ENCODE data around the gene EGLN2. TPM values are rescaled to one million over a fixed set of nuclear protein-coding genes. Genes with fewer than 3 reads are reported as not detected.
A peak's percentile ranks its signal among the peaks of the same experiment; 100 is the strongest.

The EGLN2 gene
- total RNA-seq, 2 experiments from 2014 or later = 158 to 159 TPM

DNA sequence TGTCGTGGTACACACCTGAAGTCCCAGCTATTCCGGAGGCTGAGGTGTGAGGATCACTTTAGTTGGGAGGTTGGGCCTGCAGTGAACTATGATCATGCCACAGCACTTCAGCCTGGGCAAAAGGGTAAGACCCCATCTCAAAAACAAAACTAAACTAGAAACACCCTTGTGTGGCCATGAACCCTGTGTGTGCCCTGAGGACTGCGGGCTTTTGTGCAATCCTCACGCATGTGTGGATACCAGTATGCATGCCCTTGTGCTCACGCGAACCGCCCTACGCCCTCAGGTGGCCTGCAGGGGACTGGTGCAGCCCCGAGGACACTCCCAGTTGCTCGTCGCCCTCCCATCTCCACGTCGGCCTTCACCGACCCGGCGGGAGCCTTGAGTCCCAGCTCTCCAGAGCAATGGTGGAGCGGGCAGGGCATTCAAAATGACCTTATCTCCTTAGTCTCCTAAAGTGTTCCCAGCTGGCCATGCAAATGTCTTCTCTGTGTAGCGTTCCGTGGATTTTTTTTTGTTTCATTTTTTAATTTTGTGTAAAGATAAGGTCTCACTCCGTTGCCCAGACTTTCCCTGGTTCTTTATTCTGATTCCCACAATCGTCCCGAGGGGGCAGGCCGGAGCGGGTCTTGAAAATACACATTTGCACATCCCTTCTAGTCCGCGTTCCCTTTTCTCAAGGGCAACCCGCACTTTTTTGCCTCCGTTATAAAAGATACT is 868 bp upstream of the EGLN2 start:
- Mint-ChIP-seq H3K4me1 (peaks cover 35% of the 10 kb centered on the region), H3K27ac (peak overlapping the region; percentile 97), H3K4me3 (peak overlapping the region; percentile 93), H3K9me3 (no peaks in the 10 kb centered on the region), H3K27me3 (no peaks in the 10 kb centered on the region), H3K36me3 (peaks cover 23% of the 10 kb centered on the region)
- ATAC-seq (ENCODE audit: low read depth) (peak; percentile 34), DNase-seq (peak; percentile 72)
- POLR2A ChIA-PET = interaction anchor here (0.7 to 6.0 kb wide), 10 partner anchors 9 to 185 kb away, joined by 3 to 79 read pairs (median 6); partner anchors contain the start of genes ACTMAP, RAB4B and SNRPA

DNA sequence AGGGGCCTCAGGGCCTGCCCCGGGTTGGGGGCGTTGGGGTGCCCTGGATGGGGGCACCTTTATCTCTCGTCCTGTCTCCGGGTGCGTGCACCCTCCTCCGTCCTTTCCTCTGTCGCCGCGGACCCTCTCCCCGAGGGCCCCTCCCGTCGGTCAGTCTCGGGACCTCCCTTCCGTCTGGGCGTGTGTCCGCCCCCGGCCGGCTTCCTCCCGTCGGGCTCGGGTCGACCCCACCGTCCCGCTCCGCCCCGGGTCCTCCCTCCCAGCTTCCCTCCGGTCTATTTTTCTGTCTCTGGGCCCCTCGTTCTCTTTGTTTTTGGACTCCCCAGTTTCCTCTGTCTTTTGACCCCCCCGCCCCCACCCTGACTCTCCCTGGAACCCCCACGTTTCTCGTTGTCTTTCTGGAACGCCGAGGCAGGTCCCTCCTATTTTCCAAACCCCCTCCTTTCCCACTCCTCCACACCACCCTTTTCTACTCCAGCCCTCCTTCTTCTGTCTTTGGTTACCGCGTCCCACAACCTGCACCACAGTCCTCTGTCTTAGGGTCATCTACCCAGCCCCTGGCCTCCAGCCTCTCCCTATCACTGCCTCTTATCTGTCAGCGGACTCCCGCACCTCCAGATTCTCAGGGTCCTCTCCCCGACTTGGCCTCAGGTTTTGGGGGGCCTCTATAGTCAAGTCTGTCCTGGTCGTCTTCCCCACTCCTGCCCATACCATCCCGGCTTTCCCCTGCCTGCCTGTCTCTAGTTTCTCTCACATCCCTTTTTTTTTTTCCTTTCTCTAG is 757 bp downstream of the EGLN2 start:
- H3K27ac Mint-ChIP-seq = peak overlapping the region; percentile 88
- no peaks in the 10 kb centered on the region for H3K9me3 Mint-ChIP-seq
- H3K4me1 Mint-ChIP-seq = peaks cover 52% of the 10 kb centered on the region
- POLR2A ChIA-PET = interaction anchor here (1.0 to 6.0 kb wide), 5 partner anchors 8 to 50 kb away, joined by 3 to 79 read pairs (median 6); partner anchors contain the start of genes ACTMAP, RAB4B and SNRPA
- H3K4me3 Mint-ChIP-seq = peak overlapping the region; percentile 98
- H3K36me3 Mint-ChIP-seq = peaks cover 29% of the 10 kb centered on the region
- DNase-seq (peak; percentile 58), ATAC-seq (ENCODE audit: low read depth) (no peak)
- H3K27me3 Mint-ChIP-seq = no peaks in the 10 kb centered on the region

DNA sequence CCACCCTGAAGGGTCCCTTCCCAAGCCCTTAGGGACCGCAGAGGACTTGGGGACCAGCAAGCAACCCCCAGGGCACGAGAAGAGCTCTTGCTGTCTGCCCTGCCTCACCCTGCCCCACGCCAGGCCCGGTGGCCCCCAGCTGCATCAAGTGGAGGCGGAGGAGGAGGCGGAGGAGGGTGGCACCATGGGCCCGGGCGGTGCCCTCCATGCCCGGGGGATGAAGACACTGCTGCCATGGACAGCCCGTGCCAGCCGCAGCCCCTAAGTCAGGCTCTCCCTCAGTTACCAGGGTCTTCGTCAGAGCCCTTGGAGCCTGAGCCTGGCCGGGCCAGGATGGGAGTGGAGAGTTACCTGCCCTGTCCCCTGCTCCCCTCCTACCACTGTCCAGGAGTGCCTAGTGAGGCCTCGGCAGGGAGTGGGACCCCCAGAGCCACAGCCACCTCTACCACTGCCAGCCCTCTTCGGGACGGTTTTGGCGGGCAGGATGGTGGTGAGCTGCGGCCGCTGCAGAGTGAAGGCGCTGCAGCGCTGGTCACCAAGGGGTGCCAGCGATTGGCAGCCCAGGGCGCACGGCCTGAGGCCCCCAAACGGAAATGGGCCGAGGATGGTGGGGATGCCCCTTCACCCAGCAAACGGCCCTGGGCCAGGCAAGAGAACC is 1.5 kb downstream of the EGLN2 start:
- no peaks in the 10 kb centered on the region for H3K9me3 Mint-ChIP-seq
- H3K27me3 Mint-ChIP-seq = no peaks in the 10 kb centered on the region
- ATAC-seq (ENCODE audit: low read depth) (no peak), DNase-seq (peak; percentile 49)
- peaks cover 59% of the 10 kb centered on the region for H3K4me1 Mint-ChIP-seq
- H3K27ac Mint-ChIP-seq = peak overlapping the region; percentile 88
- H3K36me3 Mint-ChIP-seq = peaks cover 32% of the 10 kb centered on the region
- H3K4me3 Mint-ChIP-seq = peak overlapping the region; percentile 98
- POLR2A ChIA-PET = interaction anchor here (1.0 to 6.0 kb wide), 3 partner anchors 7 to 50 kb away, joined by 3 to 79 read pairs (median 23); partner anchors contain the start of genes ACTMAP, RAB4B and SNRPA

DNA sequence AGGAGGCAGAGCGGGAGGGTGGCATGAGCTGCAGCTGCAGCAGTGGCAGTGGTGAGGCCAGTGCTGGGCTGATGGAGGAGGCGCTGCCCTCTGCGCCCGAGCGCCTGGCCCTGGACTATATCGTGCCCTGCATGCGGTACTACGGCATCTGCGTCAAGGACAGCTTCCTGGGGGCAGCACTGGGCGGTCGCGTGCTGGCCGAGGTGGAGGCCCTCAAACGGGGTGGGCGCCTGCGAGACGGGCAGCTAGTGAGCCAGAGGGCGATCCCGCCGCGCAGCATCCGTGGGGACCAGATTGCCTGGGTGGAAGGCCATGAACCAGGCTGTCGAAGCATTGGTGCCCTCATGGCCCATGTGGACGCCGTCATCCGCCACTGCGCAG is 2.0 kb downstream of the EGLN2 start:
- DNase-seq (no peak), ATAC-seq (ENCODE audit: low read depth) (no peak)
- H3K4me1 Mint-ChIP-seq = peaks cover 62% of the 10 kb centered on the region
- H3K36me3 Mint-ChIP-seq = peaks cover 32% of the 10 kb centered on the region
- POLR2A ChIA-PET = interaction anchor here (1.0 to 6.0 kb wide), 3 partner anchors 23 to 51 kb away, joined by 5 to 79 read pairs (median 23); partner anchors contain the start of genes ACTMAP, RAB4B and SNRPA
- H3K4me3 Mint-ChIP-seq = peak overlapping the region; percentile 98
- no peaks in the 10 kb centered on the region for H3K9me3 Mint-ChIP-seq
- peak overlapping the region; percentile 88 for H3K27ac Mint-ChIP-seq
- H3K27me3 Mint-ChIP-seq = no peaks in the 10 kb centered on the region

DNA sequence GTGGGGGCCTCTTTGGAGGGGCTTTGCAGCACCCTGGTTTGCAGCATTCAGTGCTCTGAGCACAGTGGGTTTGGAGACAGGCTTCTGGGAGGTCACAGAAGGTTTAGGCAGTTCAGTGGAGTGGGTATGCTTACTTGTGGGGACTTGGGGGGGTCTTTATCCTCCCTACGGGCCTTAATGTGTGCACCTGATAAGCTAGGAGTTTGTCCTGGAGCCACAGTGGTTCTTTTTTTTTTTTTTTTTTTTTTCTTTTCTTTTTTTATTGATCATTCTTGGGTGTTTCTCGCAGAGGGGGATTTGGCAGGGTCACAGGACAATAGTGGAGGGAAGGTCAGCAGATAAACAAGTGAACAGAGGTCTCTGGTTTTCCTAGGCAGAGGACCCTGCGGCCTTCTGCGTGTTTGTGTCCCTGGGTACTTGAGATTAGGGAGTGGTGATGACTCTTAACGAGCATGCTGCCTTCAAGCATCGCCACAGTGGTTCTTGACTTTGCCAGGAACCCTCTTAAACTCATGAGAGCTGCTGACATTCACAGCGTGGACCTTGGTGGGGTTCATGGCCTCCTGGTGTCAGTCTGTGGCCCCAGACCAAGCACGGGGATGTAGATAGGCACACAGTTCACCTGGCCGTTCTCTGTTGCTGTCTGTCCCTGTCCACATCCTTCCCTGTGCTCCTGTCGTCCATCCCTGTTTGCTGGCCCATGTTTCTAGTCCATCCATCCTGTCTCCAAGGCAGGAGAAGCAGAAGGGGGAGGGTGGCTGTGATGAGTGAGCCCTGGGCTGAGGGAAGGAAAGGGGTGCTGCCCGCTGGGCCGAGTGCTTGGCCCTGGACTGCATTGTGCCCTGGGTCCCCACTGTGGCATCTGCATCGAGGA is 2.7 kb downstream of the EGLN2 start:
- POLR2A ChIA-PET = interaction anchor here (0.5 to 6.1 kb wide), 5 partner anchors 15 to 52 kb away, joined by 3 to 79 read pairs (median 23); partner anchors contain the start of genes ACTMAP, RAB4B and SNRPA
- Mint-ChIP-seq H3K27ac (peak overlapping the region; percentile 93), H3K4me3 (peak overlapping the region; percentile 98), H3K36me3 (peaks cover 33% of the 10 kb centered on the region), H3K9me3 (no peaks in the 10 kb centered on the region), H3K4me1 (peaks cover 68% of the 10 kb centered on the region), H3K27me3 (no peaks in the 10 kb centered on the region)
- DNase-seq (no peak), ATAC-seq (ENCODE audit: low read depth) (no peak)

DNA sequence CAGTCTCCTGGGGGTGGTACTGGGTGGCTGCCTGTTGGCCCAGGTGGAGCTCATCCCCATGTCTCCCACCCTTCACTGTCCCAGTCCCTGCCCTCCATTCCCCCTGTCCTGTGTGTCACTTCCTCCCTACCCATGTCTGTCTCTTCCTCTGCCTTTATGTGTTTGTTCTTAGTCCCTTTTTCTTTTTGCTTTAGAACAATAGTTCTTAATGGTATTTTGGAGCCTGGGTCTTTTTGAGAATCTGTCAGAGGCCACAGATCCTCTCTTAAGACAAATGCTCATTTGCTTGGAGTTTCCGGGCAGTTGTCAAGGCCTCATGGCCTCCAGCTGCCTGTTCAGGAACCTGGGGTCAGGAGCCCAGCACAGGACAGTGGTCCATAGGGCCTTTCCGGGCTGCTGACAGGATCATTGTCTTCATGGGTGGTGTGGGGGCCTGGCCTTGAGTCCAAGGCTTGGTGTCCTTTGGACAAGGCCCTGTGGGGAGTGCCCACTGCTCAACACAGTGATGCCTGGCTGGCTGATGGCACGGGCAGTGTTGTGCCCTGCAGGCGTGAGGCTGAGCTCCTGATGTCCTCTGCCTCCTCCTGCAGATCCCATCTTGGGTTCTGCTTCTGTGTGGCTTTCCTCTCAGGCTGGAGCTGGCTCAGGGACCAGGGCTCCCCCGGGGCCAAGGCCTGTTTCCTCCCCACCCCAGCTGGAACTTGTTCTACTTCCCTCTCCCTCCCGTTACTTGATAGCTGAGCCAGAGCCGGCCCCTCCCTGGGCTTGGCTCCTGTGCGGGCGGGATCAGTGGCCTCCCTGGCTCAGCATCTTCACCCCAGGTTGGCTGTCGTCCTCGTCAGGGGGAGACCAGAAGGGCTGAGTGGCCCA is 3.5 kb downstream of the EGLN2 start:
- DNase-seq (peak; percentile 44), ATAC-seq (ENCODE audit: low read depth) (no peak)
- Mint-ChIP-seq H3K27ac (peak overlapping the region; percentile 93), H3K9me3 (no peaks in the 10 kb centered on the region), H3K27me3 (no peaks in the 10 kb centered on the region), H3K36me3 (peaks cover 33% of the 10 kb centered on the region), H3K4me1 (peaks cover 71% of the 10 kb centered on the region), H3K4me3 (peak overlapping the region; percentile 98)
- POLR2A ChIA-PET = interaction anchor here (0.5 to 6.1 kb wide), 4 partner anchors 14 to 85 kb away, joined by 3 to 57 read pairs (median 15); partner anchors contain the start of genes ACTMAP, COQ8B, ITPKC and RAB4B

DNA sequence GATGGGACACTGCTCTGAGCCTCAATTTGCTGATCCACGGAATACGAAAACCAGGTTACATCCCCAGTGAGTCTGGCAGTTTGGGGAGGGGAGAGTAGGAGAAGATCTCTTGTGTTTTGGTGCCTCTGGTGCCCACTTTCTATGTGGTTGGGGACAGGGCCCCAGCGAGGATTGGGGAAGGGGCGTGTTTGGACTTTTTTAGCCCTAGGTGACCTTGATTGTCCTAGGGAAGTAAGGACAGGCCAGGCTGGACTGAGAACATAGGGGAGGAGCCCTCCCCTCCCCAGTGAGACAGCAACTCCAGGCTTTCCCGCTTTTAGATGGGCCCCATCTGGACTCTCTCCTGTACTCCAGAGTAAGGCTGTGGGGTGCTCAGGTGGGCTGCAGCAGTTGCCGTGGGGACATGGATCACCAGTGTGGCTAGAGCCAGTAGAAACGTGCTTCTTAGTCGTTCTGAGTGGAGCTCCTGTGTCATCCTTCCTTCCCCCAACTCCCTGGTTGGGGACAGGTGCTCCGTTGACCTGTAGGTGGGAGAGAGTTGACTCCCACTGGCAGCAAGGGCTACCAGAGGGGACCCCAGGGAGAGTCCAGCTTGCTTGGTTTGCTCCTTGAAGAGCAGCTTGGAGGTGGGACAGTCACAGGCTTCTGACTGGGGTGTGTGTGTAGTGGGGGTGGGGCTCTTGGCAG is 4.3 kb downstream of the EGLN2 start:
- Mint-ChIP-seq H3K4me3 (peak overlapping the region; percentile 98), H3K9me3 (no peaks in the 10 kb centered on the region), H3K27me3 (no peaks in the 10 kb centered on the region), H3K36me3 (peaks cover 37% of the 10 kb centered on the region), H3K4me1 (peaks cover 68% of the 10 kb centered on the region), H3K27ac (peak overlapping the region; percentile 93)
- ATAC-seq (ENCODE audit: low read depth) (no peak), DNase-seq (no peak)
- POLR2A ChIA-PET = interaction anchor here (1.0 to 6.1 kb wide), 4 partner anchors 16 to 86 kb away, joined by 3 to 57 read pairs (median 15); partner anchors contain the start of genes ACTMAP, COQ8B, ITPKC and RAB4B

DNA sequence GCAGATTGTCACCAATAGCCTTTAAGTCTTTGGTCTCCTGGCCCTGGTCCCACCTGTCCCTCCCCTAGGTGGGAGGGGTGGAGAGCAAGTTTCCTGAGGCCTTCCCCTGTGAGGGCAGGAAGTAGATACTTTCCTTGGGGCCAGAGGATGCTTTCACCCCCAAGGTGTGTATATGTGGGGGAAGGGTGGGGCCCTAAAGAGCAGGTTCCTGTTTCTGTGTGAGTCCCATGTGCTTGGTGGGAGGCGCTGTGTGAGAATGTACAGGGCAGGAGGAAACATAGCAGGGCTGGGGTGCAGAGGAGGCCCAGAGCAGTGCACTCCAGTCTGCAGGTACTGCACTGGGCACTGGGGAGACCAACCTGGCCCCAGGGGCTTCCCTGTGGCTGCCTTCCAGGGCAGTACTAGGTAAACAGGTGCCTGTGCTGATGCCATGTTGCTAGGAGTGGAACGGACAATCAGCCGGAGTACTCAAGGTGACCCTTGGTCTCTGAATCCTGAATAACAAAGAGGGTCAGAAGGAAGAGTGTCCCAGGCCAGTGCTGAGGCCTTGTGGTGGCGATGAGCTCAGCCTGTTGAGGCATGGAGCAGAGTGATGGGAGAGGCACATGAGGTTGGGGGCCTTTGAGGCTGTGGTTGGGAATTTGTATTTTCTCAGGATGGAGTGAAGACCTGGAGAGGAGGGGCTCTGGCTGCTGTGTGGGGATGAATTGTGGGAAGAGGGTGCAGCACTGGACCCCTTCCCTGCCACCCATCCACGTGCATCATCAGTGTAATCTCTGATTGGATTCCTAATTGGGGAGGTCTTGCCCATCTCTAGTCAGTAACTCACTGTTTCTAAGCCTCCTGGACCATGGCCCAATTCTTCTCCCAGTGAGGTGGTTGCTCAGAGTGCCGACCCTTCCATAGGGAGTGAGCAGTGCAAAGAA is 5.1 kb downstream of the EGLN2 start:
- H3K4me1 Mint-ChIP-seq = peaks cover 67% of the 10 kb centered on the region
- no peaks in the 10 kb centered on the region for H3K27me3 Mint-ChIP-seq
- peak; percentile 59 for ATAC-seq (ENCODE audit: low read depth)
- peaks cover 35% of the 10 kb centered on the region for H3K36me3 Mint-ChIP-seq
- no peaks in the 10 kb centered on the region for H3K9me3 Mint-ChIP-seq
- H3K4me3 Mint-ChIP-seq = peak overlapping the region; percentile 98
- DNase-seq = peak; percentile 69
- H3K27ac Mint-ChIP-seq = peak overlapping the region; percentile 93
- POLR2A ChIA-PET = interaction anchor here (1.0 to 6.1 kb wide), 4 partner anchors 15 to 57 kb away, joined by 3 to 57 read pairs (median 14); partner anchors contain the start of genes ACTMAP, RAB4B and SNRPA

DNA sequence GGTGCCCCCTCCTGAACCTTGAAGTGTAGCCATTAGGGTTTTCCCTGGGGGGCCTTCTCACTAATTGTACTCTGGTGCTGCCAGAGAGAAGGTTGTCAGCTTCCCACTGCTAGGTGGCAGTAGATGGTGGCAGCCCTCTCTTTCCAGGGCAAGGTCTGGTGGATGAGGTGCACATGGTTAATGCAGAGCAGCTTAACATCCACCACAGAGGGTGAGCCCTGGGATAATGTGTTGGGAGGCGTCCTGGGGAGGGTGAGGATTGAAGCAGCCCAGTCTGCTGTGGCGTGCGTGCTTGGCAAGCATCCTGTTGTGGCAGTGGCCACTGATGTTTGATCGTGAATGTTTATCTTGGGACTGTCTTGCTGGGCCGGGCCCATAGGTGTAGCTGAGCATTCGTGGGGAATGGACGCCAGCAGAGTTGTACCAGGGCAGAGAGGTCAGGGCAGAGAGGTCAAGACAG is 5.8 kb downstream of the EGLN2 start:
- Mint-ChIP-seq H3K27me3 (no peaks in the 10 kb centered on the region), H3K27ac (peak overlapping the region; percentile 93), H3K9me3 (no peaks in the 10 kb centered on the region), H3K4me3 (peak overlapping the region; percentile 98), H3K36me3 (peaks cover 34% of the 10 kb centered on the region), H3K4me1 (peaks cover 68% of the 10 kb centered on the region)
- peak; percentile 43 for DNase-seq
- POLR2A ChIA-PET = interaction anchor here (0.6 to 6.1 kb wide), 5 partner anchors 27 to 121 kb away, joined by 3 to 57 read pairs (median 14); partner anchors contain the start of genes ACTMAP, RAB4B and SNRPA
- no peak for ATAC-seq (ENCODE audit: low read depth)

DNA sequence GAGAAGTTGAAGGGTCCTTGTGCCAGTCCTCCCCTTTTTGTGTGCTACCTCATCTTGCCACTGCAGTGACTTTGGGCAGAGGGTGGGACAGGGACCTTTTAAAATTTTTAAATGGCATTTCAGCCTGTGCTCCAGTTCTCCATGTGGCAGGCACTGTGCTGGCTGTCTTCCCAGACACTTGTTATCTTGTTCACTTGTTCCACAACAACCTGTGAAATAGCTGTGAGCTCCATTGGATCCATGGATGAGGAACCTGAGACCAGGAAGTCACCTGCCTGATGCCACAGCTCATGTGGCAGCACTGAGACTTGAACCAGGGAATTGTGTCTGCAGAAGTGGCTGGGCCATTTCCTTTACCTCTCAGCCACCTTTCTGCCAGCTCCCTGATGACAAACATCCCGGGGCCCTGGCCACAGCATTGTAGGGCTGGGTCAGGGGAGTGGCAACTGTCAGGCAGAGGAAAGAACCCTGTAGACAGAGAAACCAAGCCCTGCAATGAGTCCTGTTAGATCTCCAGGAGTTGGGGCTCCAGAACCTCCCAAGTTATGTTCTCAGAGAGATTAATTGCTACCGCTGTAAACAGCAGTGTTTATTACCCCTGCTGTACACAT is 6.4 kb downstream of the EGLN2 start:
- H3K36me3 Mint-ChIP-seq = peaks cover 30% of the 10 kb centered on the region
- no peak for ATAC-seq (ENCODE audit: low read depth)
- peaks cover 69% of the 10 kb centered on the region for H3K4me1 Mint-ChIP-seq

More for the DNA sequence above, 6.4 kb downstream of the EGLN2 start:
- Mint-ChIP-seq H3K27me3 (no peaks in the 10 kb centered on the region), H3K4me3 (peak overlapping the region; percentile 98), H3K27ac (peak overlapping the region; percentile 93), H3K9me3 (no peaks in the 10 kb centered on the region)
- peak; percentile 55 for DNase-seq
- POLR2A ChIA-PET = interaction anchor here (0.6 to 6.1 kb wide), 6 partner anchors 28 to 142 kb away, joined by 3 to 57 read pairs (median 9); partner anchors contain the start of genes ACTMAP, RAB4B and SNRPA
